Activated T-helper 1 cell treated with Interleukin-2 at 50 U/mL for 16 hours (primary cell): Measurements from ENCODE around the gene TRAF3IP1.
"Not testable (repeated sequence)": the region's sequence is repeated elsewhere in the genome, so short reads cannot be mapped to it uniquely, and the experiment has no call there.

Source experiments
- DNase-seq: peaks from one replicate; pipeline ENCODE4 v3.0.0-alpha.2; 2020; ENCODE audit warnings: low read depth

The TRAF3IP1 gene

GRCh38 chr2:238339814-238340213, 19.5 kb downstream of the TRAF3IP1 start:
- no peak for DNase-seq

- DNase-seq = no peak
Observed at GRCh38 chr2:238341536-238341935, 21.2 kb downstream of the TRAF3IP1 start.

GRCh38 chr2:238344035-238344434, 23.7 kb downstream of the TRAF3IP1 start:
- DNase-seq = no peak

GRCh38 chr2:238344517-238344916, 24.2 kb downstream of the TRAF3IP1 start:
- no peak for DNase-seq

GRCh38 chr2:238345297-238345968, 25.1 kb downstream of the TRAF3IP1 start:
- DNase-seq = no peak

GRCh38 chr2:238346544-238346943, 26.2 kb downstream of the TRAF3IP1 start:
- DNase-seq = no peak

GRCh38 chr2:238350150-238350897, 30.0 kb downstream of the TRAF3IP1 start:
- DNase-seq = no peak

GRCh38 chr2:238351315-238351714, 31.0 kb downstream of the TRAF3IP1 start:
- DNase-seq = no peak

- no peak for DNase-seq
Observed at GRCh38 chr2:238352361-238352760, 32.0 kb downstream of the TRAF3IP1 start.

- DNase-seq = no peak
Observed at GRCh38 chr2:238358769-238359168, 38.5 kb downstream of the TRAF3IP1 start.

- no peak for DNase-seq
Observed at GRCh38 chr2:238359403-238359802, 39.1 kb downstream of the TRAF3IP1 start.

GRCh38 chr2:238361877-238362276, 41.6 kb downstream of the TRAF3IP1 start:
- no peak for DNase-seq

GRCh38 chr2:238362626-238363025, 42.3 kb downstream of the TRAF3IP1 start:
- DNase-seq = no peak

- DNase-seq = no peak
Observed at GRCh38 chr2:238369591-238370040, 49.3 kb downstream of the TRAF3IP1 start.

- no peak for DNase-seq
Observed at GRCh38 chr2:238370094-238370822, 49.9 kb downstream of the TRAF3IP1 start.

- DNase-seq = no peak
Observed at GRCh38 chr2:238370823-238371372, 50.6 kb downstream of the TRAF3IP1 start.

- DNase-seq = not testable (repeated sequence)
Observed at GRCh38 chr2:238372277-238372676, 52.0 kb downstream of the TRAF3IP1 start.

- no peak for DNase-seq
Observed at GRCh38 chr2:238376884-238377391, 56.6 kb downstream of the TRAF3IP1 start.

- no peak for DNase-seq
Observed at GRCh38 chr2:238378230-238379095, 58.1 kb downstream of the TRAF3IP1 start.

- DNase-seq = no peak
Observed at GRCh38 chr2:238379096-238379810, 58.9 kb downstream of the TRAF3IP1 start.

- DNase-seq = no peak
Observed at GRCh38 chr2:238380336-238380735, 60.0 kb downstream of the TRAF3IP1 start.
